Measurements from ENCODE around the gene TBC1D19. TPM values are rescaled to one million over a fixed set of nuclear protein-coding genes. Genes with fewer than 3 reads are reported as not detected.
"Not testable (repeated sequence)": the region's sequence is repeated elsewhere in the genome, so short reads cannot be mapped to it uniquely, and the experiment has no call there.

TBC1D19 gene
- total RNA-seq, 1 donor from 2014 or later = 17.2 TPM

GRCh38 chr4:26577066-26577465 is 6.8 kb upstream of the TBC1D19 start:
- H3K4me3 ChIP-seq (ENCODE audit: low read depth, low read length) = no peak overlapping the region
- no peak for TF ChIP-seq CTCF (IDR thresholded peaks at IDR 0.05; ENCODE audit: insufficient read depth, low read length, poor library complexity, severe bottlenecking)
- DNase-seq (ENCODE audit: low read depth) = no peak
- no peaks in the 10 kb centered on the region for H3K27me3 ChIP-seq (ENCODE audit: control insufficient read depth, insufficient read depth, low read length)
- no peaks in the 10 kb centered on the region for H3K36me3 ChIP-seq (ENCODE audit: control insufficient read depth, insufficient read depth, low read length)

- no peak for TF ChIP-seq CTCF (IDR thresholded peaks at IDR 0.05; ENCODE audit: insufficient read depth, low read length, poor library complexity, severe bottlenecking)
- no peak for DNase-seq (ENCODE audit: low read depth)
- H3K27me3 ChIP-seq (ENCODE audit: control insufficient read depth, insufficient read depth, low read length) = no peaks in the 10 kb centered on the region
- no peaks in the 10 kb centered on the region for H3K36me3 ChIP-seq (ENCODE audit: control insufficient read depth, insufficient read depth, low read length)
- no peak overlapping the region for H3K4me3 ChIP-seq (ENCODE audit: low read depth, low read length)
Measured at GRCh38 chr4:26579169-26579568, 4.7 kb upstream of the TBC1D19 start.

- not testable (repeated sequence) for H3K4me3 ChIP-seq (ENCODE audit: low read depth, low read length); H3K27me3 ChIP-seq (ENCODE audit: control insufficient read depth, insufficient read depth, low read length); DNase-seq (ENCODE audit: low read depth); H3K36me3 ChIP-seq (ENCODE audit: control insufficient read depth, insufficient read depth, low read length)
Measured at GRCh38 chr4:26581341-26581740, 2.5 kb upstream of the TBC1D19 start.

- no peak for TF ChIP-seq CTCF (IDR thresholded peaks at IDR 0.05; ENCODE audit: insufficient read depth, low read length, poor library complexity, severe bottlenecking)
- Histone ChIP-seq H3K36me3 (ENCODE audit: control insufficient read depth, insufficient read depth, low read length) (no peaks in the 10 kb centered on the region), H3K4me3 (ENCODE audit: low read depth, low read length) (peak overlapping the region; percentile 63), H3K27me3 (ENCODE audit: control insufficient read depth, insufficient read depth, low read length) (no peaks in the 10 kb centered on the region)
- DNase-seq (ENCODE audit: low read depth) = no peak
Measured at GRCh38 chr4:26583538-26583864, 383 bp upstream of the TBC1D19 start.

- TF ChIP-seq CTCF (IDR thresholded peaks at IDR 0.05; ENCODE audit: insufficient read depth, low read length, poor library complexity, severe bottlenecking) = no peak
- Histone ChIP-seq H3K36me3 (ENCODE audit: control insufficient read depth, insufficient read depth, low read length) (no peaks in the 10 kb centered on the region), H3K27me3 (ENCODE audit: control insufficient read depth, insufficient read depth, low read length) (no peaks in the 10 kb centered on the region), H3K4me3 (ENCODE audit: low read depth, low read length) (peak overlapping the region; percentile 63)
- DNase-seq (ENCODE audit: low read depth) = no peak
Measured at GRCh38 chr4:26584725-26585124, 841 bp downstream of the TBC1D19 start.

- peak; percentile 24 for TF ChIP-seq CTCF (IDR thresholded peaks at IDR 0.05; ENCODE audit: insufficient read depth, low read length, poor library complexity, severe bottlenecking)
- no peaks in the 10 kb centered on the region for H3K27me3 ChIP-seq (ENCODE audit: control insufficient read depth, insufficient read depth, low read length)
- H3K4me3 ChIP-seq (ENCODE audit: low read depth, low read length) = no peak overlapping the region
- DNase-seq (ENCODE audit: low read depth) = no peak
- H3K36me3 ChIP-seq (ENCODE audit: control insufficient read depth, insufficient read depth, low read length) = no peaks in the 10 kb centered on the region
Measured at GRCh38 chr4:26589705-26590104, 5.8 kb downstream of the TBC1D19 start.
